ENCODE measurements around the gene HDAC7.

- no peak for TF ChIP-seq SP1 (IDR thresholded peaks at IDR 0.05)
- TF ChIP-seq TARDBP (IDR thresholded peaks at IDR 0.05) = no peak
- TF ChIP-seq FOXK2 (IDR thresholded peaks at IDR 0.05) = no peak
- TF ChIP-seq FOXA1 (IDR thresholded peaks at IDR 0.05) = no peak
- no peak for TF ChIP-seq ARNT (IDR thresholded peaks at IDR 0.05)
- TF ChIP-seq HDGF (IDR thresholded peaks at IDR 0.05; ENCODE audit: borderline replicate concordance) = no peak
- TF ChIP-seq LEF1 (IDR thresholded peaks at IDR 0.05; ENCODE audit: borderline replicate concordance) = no peak
Measured at GRCh38 chr12:47829584-47829983, 9.9 kb upstream of the HDAC7 start.
